GM23338 (cell line): Measurements from ENCODE around the gene RBKS. TPM values are rescaled to one million over a fixed set of nuclear protein-coding genes. Genes with fewer than 3 reads are reported as not detected.

ENCODE experiments used
- ATAC-seq: fragments of 200-7000 bp; cut with Tn5 transposase; 3 replicates; pipeline ENCODE4 v1.9.1; 2020
- DNase-seq: peaks from one replicate; pipeline ENCODE4 v3.0.0-alpha.2; 2015; ENCODE audit warnings: low spot score
- H2AFZ ChIP-seq: fragments of 200-600 bp; sonication (generic); 2 replicates; pipeline ENCODE4 v1.8.0; 2016; ENCODE audit warnings: antibody characterized with exemption, mild to moderate bottlenecking, moderate library complexity
- H3F3A ChIP-seq: fragments of 200-600 bp; sonication (generic); replicated peaks from 2 replicates; pipeline ENCODE4 v1.8.0; 2017; ENCODE audit warnings: antibody characterized with exemption, mixed run types, low read depth
- H3K27ac ChIP-seq: fragments of 200-600 bp; sonication (generic); 2 replicates; pipeline ENCODE4 v1.6.1; 2016; ENCODE audit warnings: low read depth
- H3K27me3 ChIP-seq: fragments of 200-600 bp; sonication (generic); 2 replicates; pipeline ENCODE4 v1.8.0; 2016; ENCODE audit warnings: mild to moderate bottlenecking, mixed run types, moderate library complexity; ENCODE audit not compliant: insufficient read depth
- H3K36me3 ChIP-seq: fragments of 200-600 bp; sonication (generic); 2 replicates; pipeline ENCODE4 v1.8.0; 2016; ENCODE audit warnings: mild to moderate bottlenecking; ENCODE audit not compliant: insufficient read depth
- H3K4me1 ChIP-seq: fragments of 200-600 bp; sonication (generic); 2 replicates; pipeline ENCODE4 v1.8.0; 2016; ENCODE audit warnings: mild to moderate bottlenecking, moderate library complexity; ENCODE audit not compliant: insufficient read depth
- H3K4me2 ChIP-seq: fragments of 200-600 bp; sonication (generic); 2 replicates; pipeline ENCODE4 v1.7.1; 2017; ENCODE audit warnings: mixed run types
- H3K4me3 ChIP-seq: fragments of 200-600 bp; sonication (generic); 2 replicates; pipeline ENCODE4 v1.6.1; 2016; ENCODE audit warnings: mixed run types
- H3K79me2 ChIP-seq: fragments of 200-600 bp; sonication (generic); replicated peaks from 2 replicates; pipeline ENCODE4 v1.8.0; 2017; ENCODE audit warnings: mild to moderate bottlenecking; ENCODE audit not compliant: insufficient read depth
- H3K9me2 ChIP-seq: fragments of 200-600 bp; sonication (generic); 2 replicates; pipeline ENCODE4 v1.8.0; 2017; ENCODE audit not compliant: insufficient read depth
- H4K20me1 ChIP-seq: fragments of 200-600 bp; sonication (generic); replicated peaks from 2 replicates; pipeline ENCODE4 v1.8.0; 2017; ENCODE audit warnings: mild to moderate bottlenecking; ENCODE audit not compliant: insufficient read depth
- H3K27ac Mint-ChIP-seq: 2 replicates; pipeline ENCODE4 v1.8.0; 2020; ENCODE audit warnings: inconsistent platforms, mild to moderate bottlenecking, moderate library complexity, mixed read lengths
- H3K27me3 Mint-ChIP-seq: 3 replicates; pipeline ENCODE4 v1.8.0; 2022; ENCODE audit warnings: low read depth, mild to moderate bottlenecking, moderate library complexity, mixed read lengths, inconsistent platforms; ENCODE audit not compliant: insufficient read depth, poor library complexity
- H3K36me3 Mint-ChIP-seq: 3 replicates; pipeline ENCODE4 v1.8.0; 2021; ENCODE audit warnings: low read depth, mild to moderate bottlenecking, inconsistent platforms, moderate library complexity, mixed read lengths
- H3K4me1 Mint-ChIP-seq: 3 replicates; pipeline ENCODE4 v1.8.0; 2020; ENCODE audit warnings: mild to moderate bottlenecking, inconsistent platforms, mixed read lengths
- H3K4me3 Mint-ChIP-seq: 3 replicates; pipeline ENCODE4 v1.8.0; 2021; ENCODE audit warnings: moderate library complexity, mild to moderate bottlenecking, inconsistent platforms, mixed read lengths
- H3K9me3 Mint-ChIP-seq: 3 replicates; pipeline ENCODE4 v1.8.0; 2020; ENCODE audit warnings: moderate library complexity, mild to moderate bottlenecking, inconsistent platforms, mixed read lengths
- CREB1 ChIP-seq: fragments of 250-450 bp; sonication (Bioruptor Pico); IDR thresholded peaks from 2 replicates; pipeline ENCODE4 v1.5.0; 2020; ENCODE audit warnings: low read depth, mild to moderate bottlenecking, moderate library complexity
- EZH2 ChIP-seq: fragments of 200-600 bp; sonication (generic); IDR thresholded peaks from one replicate; pipeline ENCODE4 v1.8.0; 2017; ENCODE audit warnings: antibody characterized with exemption, mild to moderate bottlenecking, low read depth; ENCODE audit not compliant: unreplicated experiment
- EZH2phosphoT487 ChIP-seq: fragments of 200-600 bp; sonication (generic); IDR thresholded peaks from one replicate; pipeline ENCODE4 v1.8.1; 2018; ENCODE audit warnings: antibody characterized with exemption; ENCODE audit not compliant: unreplicated experiment
- JUNB ChIP-seq: IDR thresholded peaks from one replicate; pipeline ENCODE4 v1.6.1; 2016; ENCODE audit warnings: antibody characterized with exemption; ENCODE audit not compliant: unreplicated experiment
- NANOG ChIP-seq: IDR thresholded peaks from 2 replicates; pipeline ENCODE4 v1.6.1; 2016; ENCODE audit warnings: antibody characterized with exemption, borderline replicate concordance
- POLR2AphosphoS5 ChIP-seq: IDR thresholded peaks from 2 replicates; pipeline ENCODE4 v1.6.1; 2016; ENCODE audit warnings: antibody characterized with exemption, low read depth
- STAT1 ChIP-seq: IDR thresholded peaks from one replicate; pipeline ENCODE4 v1.6.1; 2016; ENCODE audit warnings: antibody characterized with exemption; ENCODE audit not compliant: unreplicated experiment
- ZNF114 ChIP-seq: fragments of 250-450 bp; sonication (Bioruptor Pico); IDR thresholded peaks from 2 replicates; pipeline ENCODE4 v1.5.0; 2020; ENCODE audit warnings: mild to moderate bottlenecking, moderate library complexity
- ZNF331 ChIP-seq: fragments of 250-450 bp; sonication (Bioruptor Pico); IDR thresholded peaks from 2 replicates; pipeline ENCODE4 v1.5.0; 2020; ENCODE audit warnings: low read depth, mild to moderate bottlenecking, moderate library complexity
- polyA plus RNA-seq: library from polyadenylated mRNA; unstranded; fragments of >200 nt; fragmentation: Nextera tagmentation; extraction: Ambion mirVana; gene quantifications from 2 replicates; pipeline ENCODE4 v1.2.1, GENCODE V29; 2016
- total RNA-seq: library from RNA; depleted of rRNA; stranded (reverse); fragments of >200 nt; shearing (Covaris generic); gene quantifications from 2 replicates; pipeline ENCODE4 v1.2.3, GENCODE V29; 2014
- TF ChIP-seq, protein P1 (sequence below): IDR thresholded peaks from 2 replicates; pipeline ENCODE4 v1.6.1; 2016; ENCODE audit warnings: antibody characterized with exemption
- TF ChIP-seq, protein P2 (sequence below): fragments of 250-450 bp; sonication (Bioruptor Pico); IDR thresholded peaks from 2 replicates; pipeline ENCODE4 v1.5.0; 2020; ENCODE audit warnings: mild to moderate bottlenecking, moderate library complexity
- TF ChIP-seq, protein P3 (sequence below), 2 experiments: fragments of 200-600 bp in 1 of 2; sonication (generic) in 1 of 2; conservative IDR thresholded peaks; 2 replicates each; pipeline versions ENCODE4 v1.5.1 to v1.6.1; 2016 to 2017; ENCODE audit warnings: antibody characterized with exemption in 2 of 2, low read depth in 2 of 2, mild to moderate bottlenecking in 2 of 2, moderate library complexity in 1 of 2

RBKS gene
- total and polyA plus RNA-seq, 2 experiments from 2014 or later = 1.3 to 1.5 TPM

DNA sequence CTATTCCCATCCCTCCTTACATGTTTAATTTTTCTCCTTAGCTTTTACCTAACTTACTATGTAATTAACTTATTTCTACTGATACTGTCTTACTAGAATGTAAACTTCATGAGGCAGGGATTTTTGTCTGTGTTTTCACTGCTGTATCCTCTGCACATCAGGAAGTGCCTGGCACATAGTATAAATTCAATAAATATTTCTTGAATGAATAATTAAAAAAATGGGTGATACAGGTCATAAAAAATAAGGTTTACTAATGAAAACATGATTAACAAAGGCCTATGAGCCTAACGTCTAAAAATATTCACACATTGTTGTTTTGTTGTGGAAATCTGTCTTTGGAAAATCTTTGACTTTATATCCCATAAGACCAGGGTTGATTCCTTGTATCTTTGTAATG is 4.5 kb downstream of the RBKS start:
- no peak for TF ChIP-seq CREB1 (CRISPR knock-in tag)
- Histone ChIP-seq H3K27me3 (no peaks in the 10 kb centered on the region), H3K4me1 (peaks cover 5% of the 10 kb centered on the region; the same call in 1 of the 2 replicates), H3F3A (no peaks in the 10 kb centered on the region), H3K36me3 (no peaks in the 10 kb centered on the region), H3K4me2 (no peak overlapping the region), H4K20me1 (no peaks in the 10 kb centered on the region), H2AFZ (no peak overlapping the region), H3K27ac (no peak overlapping the region), H3K79me2 (no peaks in the 10 kb centered on the region; the same call in 1 of the 2 replicates), H3K9me2 (no peaks in the 10 kb centered on the region), H3K4me3 (no peak overlapping the region)
- Mint-ChIP-seq H3K36me3 (no peaks in the 10 kb centered on the region; the same call in 2 of the 3 replicates), H3K4me1 (peaks cover 3% of the 10 kb centered on the region; the same call in 1 of the 3 replicates), H3K27ac (no peak overlapping the region), H3K27me3 (peaks cover 5% of the 10 kb centered on the region), H3K9me3 (no peaks in the 10 kb centered on the region), H3K4me3 (no peak overlapping the region)
- ATAC-seq (no peak), DNase-seq (no peak)

DNA sequence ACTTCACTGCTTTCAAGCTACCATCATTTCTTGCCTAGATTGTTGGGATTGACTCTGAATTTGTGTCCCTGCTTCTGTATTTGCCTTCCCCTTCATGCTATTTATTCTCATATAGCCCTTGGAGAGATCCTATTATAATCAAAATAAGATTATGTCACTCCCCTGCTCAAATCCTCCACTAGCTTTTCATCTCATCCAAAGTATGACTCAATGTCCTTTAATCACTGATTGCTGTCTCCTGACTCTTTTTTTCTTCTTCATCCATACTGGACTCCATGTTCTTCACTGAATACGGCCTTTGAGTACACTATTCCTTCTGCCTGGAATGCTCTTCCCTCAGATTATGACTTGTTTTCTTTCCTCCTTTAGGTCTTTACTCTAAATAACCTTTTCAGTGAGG is 5.0 kb downstream of the RBKS start:
- peaks cover 4% of the 10 kb centered on the region for H3K27me3 Mint-ChIP-seq
- no peak overlapping the region for H3K4me3 ChIP-seq
- H2AFZ ChIP-seq = no peak overlapping the region
- no peak overlapping the region for H3K4me2 ChIP-seq
- no peaks in the 10 kb centered on the region; the same call in 1 of the 2 replicates for H3K79me2 ChIP-seq
- no peaks in the 10 kb centered on the region for H3K27me3 ChIP-seq
- H3K4me1 ChIP-seq = peaks cover 5% of the 10 kb centered on the region; the same call in 1 of the 2 replicates
- H3K4me3 Mint-ChIP-seq = no peak overlapping the region
- no peak overlapping the region for H3K27ac Mint-ChIP-seq
- H3F3A ChIP-seq = no peaks in the 10 kb centered on the region
- H3K4me1 Mint-ChIP-seq = peaks cover 3% of the 10 kb centered on the region; the same call in 1 of the 3 replicates
- ATAC-seq (no peak), DNase-seq (no peak)
- H3K36me3 Mint-ChIP-seq = no peaks in the 10 kb centered on the region; the same call in 2 of the 3 replicates
- no peaks in the 10 kb centered on the region for H4K20me1 ChIP-seq
- no peaks in the 10 kb centered on the region for H3K36me3 ChIP-seq
- no peaks in the 10 kb centered on the region for H3K9me3 Mint-ChIP-seq
- H3K27ac ChIP-seq = no peak overlapping the region
- no peaks in the 10 kb centered on the region for H3K9me2 ChIP-seq
- TF ChIP-seq ZNF114 (CRISPR knock-in tag) = no peak
- TF ChIP-seq EZH2phosphoT487 = no peak
- TF ChIP-seq CREB1 (CRISPR knock-in tag) = no peak
- TF ChIP-seq JUNB = no peak
- TF ChIP-seq NANOG = no peak
- TF ChIP-seq EZH2 = no peak
- TF ChIP-seq ZNF331 = no peak
- TF ChIP-seq STAT1 = no peak
- TF ChIP-seq, protein P1, sequence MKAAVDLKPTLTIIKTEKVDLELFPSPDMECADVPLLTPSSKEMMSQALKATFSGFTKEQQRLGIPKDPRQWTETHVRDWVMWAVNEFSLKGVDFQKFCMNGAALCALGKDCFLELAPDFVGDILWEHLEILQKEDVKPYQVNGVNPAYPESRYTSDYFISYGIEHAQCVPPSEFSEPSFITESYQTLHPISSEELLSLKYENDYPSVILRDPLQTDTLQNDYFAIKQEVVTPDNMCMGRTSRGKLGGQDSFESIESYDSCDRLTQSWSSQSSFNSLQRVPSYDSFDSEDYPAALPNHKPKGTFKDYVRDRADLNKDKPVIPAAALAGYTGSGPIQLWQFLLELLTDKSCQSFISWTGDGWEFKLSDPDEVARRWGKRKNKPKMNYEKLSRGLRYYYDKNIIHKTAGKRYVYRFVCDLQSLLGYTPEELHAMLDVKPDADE = no peak
- TF ChIP-seq POLR2AphosphoS5 = no peak
- TF ChIP-seq, protein P2, sequence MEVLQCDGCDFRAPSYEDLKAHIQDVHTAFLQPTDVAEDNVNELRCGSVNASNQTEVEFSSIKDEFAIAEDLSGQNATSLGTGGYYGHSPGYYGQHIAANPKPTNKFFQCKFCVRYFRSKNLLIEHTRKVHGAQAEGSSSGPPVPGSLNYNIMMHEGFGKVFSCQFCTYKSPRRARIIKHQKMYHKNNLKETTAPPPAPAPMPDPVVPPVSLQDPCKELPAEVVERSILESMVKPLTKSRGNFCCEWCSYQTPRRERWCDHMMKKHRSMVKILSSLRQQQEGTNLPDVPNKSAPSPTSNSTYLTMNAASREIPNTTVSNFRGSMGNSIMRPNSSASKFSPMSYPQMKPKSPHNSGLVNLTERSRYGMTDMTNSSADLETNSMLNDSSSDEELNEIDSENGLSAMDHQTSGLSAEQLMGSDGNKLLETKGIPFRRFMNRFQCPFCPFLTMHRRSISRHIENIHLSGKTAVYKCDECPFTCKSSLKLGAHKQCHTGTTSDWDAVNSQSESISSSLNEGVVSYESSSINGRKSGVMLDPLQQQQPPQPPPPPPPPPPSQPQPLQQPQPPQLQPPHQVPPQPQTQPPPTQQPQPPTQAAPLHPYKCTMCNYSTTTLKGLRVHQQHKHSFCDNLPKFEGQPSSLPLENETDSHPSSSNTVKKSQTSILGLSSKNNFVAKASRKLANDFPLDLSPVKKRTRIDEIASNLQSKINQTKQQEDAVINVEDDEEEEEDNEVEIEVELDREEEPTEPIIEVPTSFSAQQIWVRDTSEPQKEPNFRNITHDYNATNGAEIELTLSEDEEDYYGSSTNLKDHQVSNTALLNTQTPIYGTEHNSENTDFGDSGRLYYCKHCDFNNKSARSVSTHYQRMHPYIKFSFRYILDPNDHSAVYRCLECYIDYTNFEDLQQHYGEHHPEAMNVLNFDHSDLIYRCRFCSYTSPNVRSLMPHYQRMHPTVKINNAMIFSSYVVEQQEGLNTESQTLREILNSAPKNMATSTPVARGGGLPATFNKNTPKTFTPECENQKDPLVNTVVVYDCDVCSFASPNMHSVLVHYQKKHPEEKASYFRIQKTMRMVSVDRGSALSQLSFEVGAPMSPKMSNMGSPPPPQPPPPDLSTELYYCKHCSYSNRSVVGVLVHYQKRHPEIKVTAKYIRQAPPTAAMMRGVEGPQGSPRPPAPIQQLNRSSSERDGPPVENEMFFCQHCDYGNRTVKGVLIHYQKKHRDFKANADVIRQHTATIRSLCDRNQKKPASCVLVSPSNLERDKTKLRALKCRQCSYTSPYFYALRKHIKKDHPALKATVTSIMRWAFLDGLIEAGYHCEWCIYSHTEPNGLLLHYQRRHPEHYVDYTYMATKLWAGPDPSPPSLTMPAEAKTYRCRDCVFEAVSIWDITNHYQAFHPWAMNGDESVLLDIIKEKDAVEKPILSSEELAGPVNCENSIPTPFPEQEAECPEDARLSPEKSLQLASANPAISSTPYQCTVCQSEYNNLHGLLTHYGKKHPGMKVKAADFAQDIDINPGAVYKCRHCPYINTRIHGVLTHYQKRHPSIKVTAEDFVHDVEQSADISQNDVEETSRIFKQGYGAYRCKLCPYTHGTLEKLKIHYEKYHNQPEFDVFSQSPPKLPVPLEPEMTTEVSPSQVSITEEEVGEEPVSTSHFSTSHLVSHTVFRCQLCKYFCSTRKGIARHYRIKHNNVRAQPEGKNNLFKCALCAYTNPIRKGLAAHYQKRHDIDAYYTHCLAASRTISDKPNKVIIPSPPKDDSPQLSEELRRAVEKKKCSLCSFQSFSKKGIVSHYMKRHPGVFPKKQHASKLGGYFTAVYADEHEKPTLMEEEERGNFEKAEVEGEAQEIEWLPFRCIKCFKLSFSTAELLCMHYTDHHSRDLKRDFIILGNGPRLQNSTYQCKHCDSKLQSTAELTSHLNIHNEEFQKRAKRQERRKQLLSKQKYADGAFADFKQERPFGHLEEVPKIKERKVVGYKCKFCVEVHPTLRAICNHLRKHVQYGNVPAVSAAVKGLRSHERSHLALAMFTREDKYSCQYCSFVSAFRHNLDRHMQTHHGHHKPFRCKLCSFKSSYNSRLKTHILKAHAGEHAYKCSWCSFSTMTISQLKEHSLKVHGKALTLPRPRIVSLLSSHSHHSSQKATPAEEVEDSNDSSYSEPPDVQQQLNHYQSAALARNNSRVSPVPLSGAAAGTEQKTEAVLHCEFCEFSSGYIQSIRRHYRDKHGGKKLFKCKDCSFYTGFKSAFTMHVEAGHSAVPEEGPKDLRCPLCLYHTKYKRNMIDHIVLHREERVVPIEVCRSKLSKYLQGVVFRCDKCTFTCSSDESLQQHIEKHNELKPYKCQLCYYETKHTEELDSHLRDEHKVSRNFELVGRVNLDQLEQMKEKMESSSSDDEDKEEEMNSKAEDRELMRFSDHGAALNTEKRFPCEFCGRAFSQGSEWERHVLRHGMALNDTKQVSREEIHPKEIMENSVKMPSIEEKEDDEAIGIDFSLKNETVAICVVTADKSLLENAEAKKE (CRISPR knock-in tag) = no peak
- TF ChIP-seq, protein P3, sequence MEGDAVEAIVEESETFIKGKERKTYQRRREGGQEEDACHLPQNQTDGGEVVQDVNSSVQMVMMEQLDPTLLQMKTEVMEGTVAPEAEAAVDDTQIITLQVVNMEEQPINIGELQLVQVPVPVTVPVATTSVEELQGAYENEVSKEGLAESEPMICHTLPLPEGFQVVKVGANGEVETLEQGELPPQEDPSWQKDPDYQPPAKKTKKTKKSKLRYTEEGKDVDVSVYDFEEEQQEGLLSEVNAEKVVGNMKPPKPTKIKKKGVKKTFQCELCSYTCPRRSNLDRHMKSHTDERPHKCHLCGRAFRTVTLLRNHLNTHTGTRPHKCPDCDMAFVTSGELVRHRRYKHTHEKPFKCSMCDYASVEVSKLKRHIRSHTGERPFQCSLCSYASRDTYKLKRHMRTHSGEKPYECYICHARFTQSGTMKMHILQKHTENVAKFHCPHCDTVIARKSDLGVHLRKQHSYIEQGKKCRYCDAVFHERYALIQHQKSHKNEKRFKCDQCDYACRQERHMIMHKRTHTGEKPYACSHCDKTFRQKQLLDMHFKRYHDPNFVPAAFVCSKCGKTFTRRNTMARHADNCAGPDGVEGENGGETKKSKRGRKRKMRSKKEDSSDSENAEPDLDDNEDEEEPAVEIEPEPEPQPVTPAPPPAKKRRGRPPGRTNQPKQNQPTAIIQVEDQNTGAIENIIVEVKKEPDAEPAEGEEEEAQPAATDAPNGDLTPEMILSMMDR (conservative IDR thresholded peaks at IDR 0.05; ENCODE audit: low read depth in 2 of 2) = no peak
